GM12874 (cell line): ENCODE data around the gene SHISAL2B.

ENCODE experiments used
- CTCF ChIP-seq: IDR thresholded peaks from 2 replicates; pipeline ENCODE4 v1.5.1; 2011; ENCODE audit warnings: low read depth, mild to moderate bottlenecking, control low read depth, low read length, moderate library complexity; ENCODE audit not compliant: insufficient read depth

SHISAL2B gene

GRCh38 chr5:64707191-64707590 lies 16.9 kb downstream of the SHISAL2B start:
- no peak for TF ChIP-seq CTCF

GRCh38 chr5:64722588-64722987 lies 32.3 kb downstream of the SHISAL2B start:
- no peak for TF ChIP-seq CTCF

GRCh38 chr5:64727150-64727549 lies 36.8 kb downstream of the SHISAL2B start:
- no peak for TF ChIP-seq CTCF

- TF ChIP-seq CTCF: no peak
Observed at GRCh38 chr5:64742411-64742810, 52.1 kb downstream of the SHISAL2B start.

GRCh38 chr5:64742821-64743220 lies 52.5 kb downstream of the SHISAL2B start:
- no peak for TF ChIP-seq CTCF

- TF ChIP-seq CTCF: no peak
Observed at GRCh38 chr5:64744914-64745313, 54.6 kb downstream of the SHISAL2B start.

GRCh38 chr5:64746446-64746845 lies 56.1 kb downstream of the SHISAL2B start:
- TF ChIP-seq CTCF: no peak

- TF ChIP-seq CTCF: no peak
Observed at GRCh38 chr5:64749385-64749784, 59.1 kb downstream of the SHISAL2B start.
